ENCODE data around the gene BUD13.

Gene BUD13

GRCh38 chr11:116703421-116703820 lies 69.4 kb downstream of the BUD13 start:
- no peak overlapping the region for H3K4me3 ChIP-seq
- DNase-seq, result no peak
- H3K27me3 ChIP-seq, result peaks cover 0 to 14% of the 10 kb centered on the region in 2 donors
- H3K36me3 ChIP-seq, result no peaks in the 10 kb centered on the region
- no peak overlapping the region for H3K27ac ChIP-seq
- no peaks in the 10 kb centered on the region for H3K9me3 ChIP-seq
- intact Hi-C loops (cut with DNase I; ENCODE audit: low total_unique reads), result no loop called here
- no peak for TF ChIP-seq CTCF (IDR thresholded peaks at IDR 0.05)
- peaks cover 0 to 5% (median 0%) of the 10 kb centered on the region in 4 donors for H3K4me1 ChIP-seq

- no peak for TF ChIP-seq CTCF (IDR thresholded peaks at IDR 0.05)
- Histone ChIP-seq H3K9me3 (no peaks in the 10 kb centered on the region), H3K27me3 (peaks cover 0 to 12% of the 10 kb centered on the region in 2 donors), H3K4me1 (peaks cover 0 to 5% (median 0%) of the 10 kb centered on the region in 4 donors), H3K27ac (no peak overlapping the region), H3K36me3 (no peaks in the 10 kb centered on the region), H3K4me3 (no peak overlapping the region)
- intact Hi-C loops (cut with DNase I; ENCODE audit: low total_unique reads), result no loop called here
- DNase-seq, result no peak
Observed at GRCh38 chr11:116702772-116703385, 69.9 kb downstream of the BUD13 start.

GRCh38 chr11:116701876-116702275 lies 70.9 kb downstream of the BUD13 start:
- Histone ChIP-seq H3K4me3 (no peak overlapping the region), H3K27ac (no peak overlapping the region), H3K27me3 (peaks cover 0 to 8% of the 10 kb centered on the region in 2 donors), H3K4me1 (no peaks in the 10 kb centered on the region), H3K36me3 (no peaks in the 10 kb centered on the region), H3K9me3 (no peaks in the 10 kb centered on the region)
- TF ChIP-seq CTCF (IDR thresholded peaks at IDR 0.05), result no peak
- intact Hi-C loops (cut with DNase I; ENCODE audit: low total_unique reads), result no loop called here
- no peak for DNase-seq

GRCh38 chr11:116701297-116701801 lies 71.4 kb downstream of the BUD13 start:
- TF ChIP-seq CTCF (IDR thresholded peaks at IDR 0.05), result no peak
- intact Hi-C loops (cut with DNase I; ENCODE audit: low total_unique reads), result no loop called here

GRCh38 chr11:116700586-116701220 lies 72.1 kb downstream of the BUD13 start:
- no peak overlapping the region for H3K4me3 ChIP-seq
- no peaks in the 10 kb centered on the region for H3K9me3 ChIP-seq
- no peaks in the 10 kb centered on the region for H3K36me3 ChIP-seq
- peak in 1 of 2 donors; percentile 12 for DNase-seq
- H3K27me3 ChIP-seq, result peaks cover 0 to 17% of the 10 kb centered on the region in 2 donors
- intact Hi-C loops (cut with DNase I; ENCODE audit: low total_unique reads), result no loop called here
- no peak for TF ChIP-seq CTCF (IDR thresholded peaks at IDR 0.05)
- no peak overlapping the region for H3K27ac ChIP-seq
- no peaks in the 10 kb centered on the region for H3K4me1 ChIP-seq

More at GRCh38 chr11:116701297-116701801, 71.4 kb downstream of the BUD13 start:
- Histone ChIP-seq H3K4me1 (no peaks in the 10 kb centered on the region), H3K27me3 (peaks cover 0 to 11% of the 10 kb centered on the region in 2 donors), H3K27ac (no peak overlapping the region), H3K9me3 (no peaks in the 10 kb centered on the region), H3K4me3 (no peak overlapping the region), H3K36me3 (no peaks in the 10 kb centered on the region)
- DNase-seq, result peak in 1 of 2 donors; percentile 45
